CD8-positive, alpha-beta memory T cell (primary cell): ENCODE measurements around the gene MAP3K4. TPM values are rescaled to one million over a fixed set of nuclear protein-coding genes. Genes with fewer than 3 reads are reported as not detected.
"Not testable (repeated sequence)": the region's sequence is repeated elsewhere in the genome, so short reads cannot be mapped to it uniquely, and the experiment has no call there.

Source experiments
- CTCF ChIA-PET: fragments of 350-600 bp; sonication (Branson Sonifier 250); formaldehyde crosslinking; loops from one replicate; lab custom pipeline; 2021; ENCODE audit warnings: antibody characterized with exemption; lab: Charles Lee
- POLR2A ChIA-PET: fragments of 350-600 bp; sonication (Branson Sonifier 250); formaldehyde crosslinking; loops from one replicate; lab custom pipeline; 2021; ENCODE audit warnings: antibody characterized with exemption; lab: Charles Lee
- DNase-seq, 5 donors: peaks; one replicate each; pipeline versions ENCODE4 v3.0.0 to v3.0.0-alpha.2; 2020 to 2022; ENCODE audit warnings: mixed read lengths in 1 of 5
- H3K27ac ChIP-seq: one replicate; pipeline ENCODE4 v1.7.0; 2013; ENCODE audit warnings: low read depth, mild to moderate bottlenecking, low read length, moderate library complexity
- H3K27me3 ChIP-seq: 2 replicates; pipeline ENCODE4 v1.7.0; 2013; ENCODE audit warnings: low read length, mild to moderate bottlenecking; ENCODE audit not compliant: insufficient read depth, poor library complexity, severe bottlenecking
- H3K36me3 ChIP-seq: 2 replicates; pipeline ENCODE4 v1.7.0; 2013; ENCODE audit warnings: mild to moderate bottlenecking, low read length, moderate library complexity; ENCODE audit not compliant: insufficient read depth
- H3K4me1 ChIP-seq: 2 replicates; pipeline ENCODE4 v1.7.0; 2013; ENCODE audit warnings: mild to moderate bottlenecking, low read length, moderate library complexity; ENCODE audit not compliant: insufficient read depth
- H3K4me3 ChIP-seq: 2 replicates; pipeline ENCODE4 v1.7.0; 2013; ENCODE audit warnings: mild to moderate bottlenecking, low read length
- H3K9me3 ChIP-seq: 2 replicates; pipeline ENCODE4 v1.7.0; 2013; ENCODE audit warnings: mild to moderate bottlenecking, low read length
- H3K27ac Mint-ChIP-seq, 8 donors: one replicate each; pipeline ENCODE4 v1.8.0; 2020 to 2021; ENCODE audit warnings: mixed read lengths in 8 of 8, mild to moderate bottlenecking in 6 of 8, inconsistent platforms in 3 of 8, moderate library complexity in 3 of 8
- H3K27me3 Mint-ChIP-seq, 2 donors: one replicate each; pipeline ENCODE4 v1.8.0; 2020 to 2021; ENCODE audit warnings: mixed read lengths in 2 of 2, mild to moderate bottlenecking in 1 of 2, moderate library complexity in 1 of 2
- H3K36me3 Mint-ChIP-seq, 3 donors: one replicate each; pipeline ENCODE4 v1.8.0; 2020 to 2021; ENCODE audit warnings: mixed read lengths in 3 of 3, inconsistent platforms in 1 of 3, mild to moderate bottlenecking in 1 of 3
- H3K4me1 Mint-ChIP-seq, 3 donors: one replicate each; pipeline ENCODE4 v1.8.0; 2020 to 2021; ENCODE audit warnings: mixed read lengths in 3 of 3, inconsistent platforms in 1 of 3, mild to moderate bottlenecking in 1 of 3
- H3K4me3 Mint-ChIP-seq, 7 donors: one replicate each; pipeline ENCODE4 v1.8.0; 2020 to 2021; ENCODE audit warnings: mixed read lengths in 7 of 7, mild to moderate bottlenecking in 6 of 7, moderate library complexity in 4 of 7, inconsistent platforms in 2 of 7
- H3K9me3 Mint-ChIP-seq, 5 donors: one replicate each; pipeline ENCODE4 v1.8.0; 2020 to 2022; ENCODE audit warnings: mixed read lengths in 5 of 5, mild to moderate bottlenecking in 3 of 5, moderate library complexity in 2 of 5, inconsistent platforms in 1 of 5
- polyA plus RNA-seq: library from polyadenylated mRNA; unstranded; fragments of 300-500 nt; fragmentation: Illumina TruSeq; gene quantifications from one replicate; pipeline ENCODE4 v1.2.3, GENCODE V29; 2021
- total RNA-seq, 2 experiments: library from RNA; stranded (reverse); gene quantifications; one replicate each; pipeline ENCODE4 v1.2.3, GENCODE V29; 2021

MAP3K4 gene
- total and polyA plus RNA-seq, 3 experiments from 2014 or later, result 13.0 to 46.2 (median 43.5) TPM

GRCh38 chr6:161116554-161116953 is 125.0 kb downstream of the MAP3K4 start:
- DNase-seq, result no peak
- no peak overlapping the region for H3K4me3 Mint-ChIP-seq
- H3K4me1 Mint-ChIP-seq, result peaks cover 4% of the 10 kb centered on the region in 3 donors
- H3K4me3 ChIP-seq, result no peak overlapping the region
- H3K9me3 ChIP-seq, result no peaks in the 10 kb centered on the region
- no peak overlapping the region for H3K27ac ChIP-seq
- peaks cover 54 to 95% (median 57%) of the 10 kb centered on the region in 3 donors for H3K36me3 Mint-ChIP-seq
- no peaks in the 10 kb centered on the region for H3K27me3 ChIP-seq
- H3K27ac Mint-ChIP-seq, result peak overlapping the region in 4 of 8 donors; percentile 12 to 72 (median 36)
- no peaks in the 10 kb centered on the region for H3K4me1 ChIP-seq
- peaks cover 31% of the 10 kb centered on the region for H3K36me3 ChIP-seq
- H3K27me3 Mint-ChIP-seq, result no peaks in the 10 kb centered on the region
- ChIA-PET CTCF (no interaction called here), POLR2A (no interaction called here)
- H3K9me3 Mint-ChIP-seq, result peaks cover 3 to 15% (median 8%) of the 10 kb centered on the region in 5 donors

GRCh38 chr6:161117308-161117707 is 125.7 kb downstream of the MAP3K4 start:
- Mint-ChIP-seq H3K27ac (peak overlapping the region in 3 of 8 donors; percentile 27 to 71 (median 51)), H3K27me3 (no peaks in the 10 kb centered on the region), H3K4me1 (no peaks in the 10 kb centered on the region), H3K36me3 (peaks cover 61 to 95% (median 62%) of the 10 kb centered on the region in 3 donors), H3K4me3 (no peak overlapping the region), H3K9me3 (peaks cover 7 to 18% (median 9%) of the 10 kb centered on the region in 5 donors)
- no peaks in the 10 kb centered on the region for H3K27me3 ChIP-seq
- peaks cover 24% of the 10 kb centered on the region for H3K36me3 ChIP-seq
- CTCF ChIA-PET, result no interaction called here
- no peaks in the 10 kb centered on the region for H3K9me3 ChIP-seq
- no peaks in the 10 kb centered on the region for H3K4me1 ChIP-seq
- no peak for DNase-seq
- H3K27ac ChIP-seq, result no peak overlapping the region
- no peak overlapping the region for H3K4me3 ChIP-seq
- POLR2A ChIA-PET, result no interaction called here

GRCh38 chr6:161117942-161118341 is 126.4 kb downstream of the MAP3K4 start:
- Mint-ChIP-seq H3K4me1 (no peaks in the 10 kb centered on the region), H3K27ac (peak overlapping the region in 2 of 8 donors; percentile 5 to 15), H3K9me3 (peaks cover 11 to 25% (median 15%) of the 10 kb centered on the region in 5 donors), H3K4me3 (no peak overlapping the region), H3K27me3 (no peaks in the 10 kb centered on the region), H3K36me3 (peaks cover 59 to 95% (median 64%) of the 10 kb centered on the region in 3 donors)
- Histone ChIP-seq H3K36me3 (peaks cover 18% of the 10 kb centered on the region), H3K27me3 (no peaks in the 10 kb centered on the region), H3K4me1 (no peaks in the 10 kb centered on the region), H3K9me3 (no peaks in the 10 kb centered on the region), H3K27ac (no peak overlapping the region), H3K4me3 (no peak overlapping the region)
- POLR2A ChIA-PET, result no interaction called here
- CTCF ChIA-PET, result no interaction called here
- DNase-seq, result no peak

- CTCF ChIA-PET, H3K4me3 Mint-ChIP-seq, H3K27me3 ChIP-seq, H3K4me1 Mint-ChIP-seq, H3K9me3 ChIP-seq, H3K27ac ChIP-seq, H3K4me3 ChIP-seq, H3K27ac Mint-ChIP-seq, POLR2A ChIA-PET, H3K4me1 ChIP-seq, H3K36me3 ChIP-seq, H3K27me3 Mint-ChIP-seq, DNase-seq: not testable (repeated sequence)
- Mint-ChIP-seq H3K9me3 (peaks cover 31 to 51% (median 35%) of the 10 kb centered on the region in 5 donors), H3K36me3 (peaks cover 70 to 97% (median 93%) of the 10 kb centered on the region in 3 donors)
Measured at GRCh38 chr6:161123319-161123718, 131.8 kb downstream of the MAP3K4 start.

- peaks cover 8 to 13% (median 11%) of the 10 kb centered on the region in 3 donors for H3K4me1 Mint-ChIP-seq
- DNase-seq, result no peak
- peaks cover 17 to 46% (median 33%) of the 10 kb centered on the region in 5 donors for H3K9me3 Mint-ChIP-seq
- no peaks in the 10 kb centered on the region for H3K9me3 ChIP-seq
- peak overlapping the region in 1 of 8 donors; percentile 64 for H3K27ac Mint-ChIP-seq
- H3K36me3 ChIP-seq, result no peaks in the 10 kb centered on the region
- no peaks in the 10 kb centered on the region for H3K27me3 ChIP-seq
- H3K4me3 ChIP-seq, result no peak overlapping the region
- ChIA-PET POLR2A (no interaction called here), CTCF (interaction anchor here (1.3 kb wide), 1 partner anchor 11 kb away, joined by 3 read pairs; no protein-coding TSS in a partner anchor)
- no peaks in the 10 kb centered on the region for H3K4me1 ChIP-seq
- no peak overlapping the region for H3K4me3 Mint-ChIP-seq
- H3K27me3 Mint-ChIP-seq, result no peaks in the 10 kb centered on the region
- H3K36me3 Mint-ChIP-seq, result peaks cover 59 to 93% (median 72%) of the 10 kb centered on the region in 3 donors
- H3K27ac ChIP-seq, result no peak overlapping the region
Measured at GRCh38 chr6:161125591-161125990, 134.0 kb downstream of the MAP3K4 start.

- Histone ChIP-seq H3K36me3 (no peaks in the 10 kb centered on the region), H3K9me3 (no peaks in the 10 kb centered on the region), H3K4me1 (no peaks in the 10 kb centered on the region), H3K27me3 (no peaks in the 10 kb centered on the region), H3K4me3 (no peak overlapping the region), H3K27ac (no peak overlapping the region)
- Mint-ChIP-seq H3K27me3 (no peaks in the 10 kb centered on the region), H3K4me3 (no peak overlapping the region), H3K36me3 (peaks cover 47 to 81% (median 56%) of the 10 kb centered on the region in 3 donors), H3K9me3 (peaks cover 17 to 37% (median 27%) of the 10 kb centered on the region in 5 donors), H3K4me1 (peaks cover 8 to 13% (median 11%) of the 10 kb centered on the region in 3 donors), H3K27ac (peak overlapping the region in 4 of 8 donors; percentile 11 to 60 (median 36))
- CTCF ChIA-PET, result no interaction called here
- no peak for DNase-seq
- POLR2A ChIA-PET, result no interaction called here
Measured at GRCh38 chr6:161127071-161127740, 135.6 kb downstream of the MAP3K4 start.

GRCh38 chr6:161128230-161128629 is 136.7 kb downstream of the MAP3K4 start:
- H3K36me3 Mint-ChIP-seq, result peaks cover 41 to 71% (median 46%) of the 10 kb centered on the region in 3 donors
- CTCF ChIA-PET, result no interaction called here

GRCh38 chr6:161128680-161129196 is 137.2 kb downstream of the MAP3K4 start:
- ChIA-PET POLR2A (no interaction called here), CTCF (no interaction called here)
- Histone ChIP-seq H3K27me3 (no peaks in the 10 kb centered on the region), H3K27ac (no peak overlapping the region), H3K36me3 (no peaks in the 10 kb centered on the region), H3K9me3 (no peaks in the 10 kb centered on the region), H3K4me3 (no peak overlapping the region), H3K4me1 (no peaks in the 10 kb centered on the region)
- no peak for DNase-seq
- Mint-ChIP-seq H3K36me3 (peaks cover 39 to 70% (median 40%) of the 10 kb centered on the region in 3 donors), H3K4me1 (peaks cover 8 to 13% (median 11%) of the 10 kb centered on the region in 3 donors), H3K4me3 (no peak overlapping the region), H3K27ac (peak overlapping the region in 3 of 8 donors; percentile 6 to 51 (median 36)), H3K27me3 (no peaks in the 10 kb centered on the region), H3K9me3 (peaks cover 12 to 23% (median 13%) of the 10 kb centered on the region in 5 donors)

More at GRCh38 chr6:161128230-161128629, 136.7 kb downstream of the MAP3K4 start:
- peak overlapping the region in 4 of 8 donors; percentile 6 to 51 (median 26) for H3K27ac Mint-ChIP-seq
- Histone ChIP-seq H3K27ac (no peak overlapping the region), H3K36me3 (no peaks in the 10 kb centered on the region), H3K9me3 (no peaks in the 10 kb centered on the region), H3K27me3 (no peaks in the 10 kb centered on the region), H3K4me1 (no peaks in the 10 kb centered on the region), H3K4me3 (no peak overlapping the region)
- no peak overlapping the region for H3K4me3 Mint-ChIP-seq
- H3K9me3 Mint-ChIP-seq, result peaks cover 17 to 28% (median 18%) of the 10 kb centered on the region in 5 donors
- no peak for DNase-seq
- peaks cover 8 to 13% (median 11%) of the 10 kb centered on the region in 3 donors for H3K4me1 Mint-ChIP-seq
- H3K27me3 Mint-ChIP-seq, result no peaks in the 10 kb centered on the region
- POLR2A ChIA-PET, result no interaction called here
